NB4 (cell line): ENCODE measurements around the gene FERMT3.
A peak's percentile ranks its signal among the peaks of the same experiment; 100 is the strongest.

ENCODE experiments used
- DNase-seq: peaks from one replicate; pipeline ENCODE4 v3.0.0; 2010; ENCODE audit warnings: low read depth
- H3K4me3 ChIP-seq: one replicate; pipeline ENCODE4 v1.5.1; 2011; ENCODE audit warnings: mild to moderate bottlenecking, low read depth, low read length, moderate library complexity
- MYC ChIP-seq: IDR thresholded peaks from 2 replicates; pipeline ENCODE4 v1.6.1; 2011; ENCODE audit warnings: low read depth, low read length
- POLR2A ChIP-seq: IDR thresholded peaks from 2 replicates; pipeline ENCODE4 v1.6.1; 2011; ENCODE audit warnings: mild to moderate bottlenecking; ENCODE audit not compliant: insufficient read length; ENCODE audit errors: extremely low read depth
- TF ChIP-seq, protein P1 (sequence below): IDR thresholded peaks from one replicate; pipeline ENCODE4 v1.5.1; 2012; ENCODE audit warnings: low read depth, low read length
- TF ChIP-seq, protein P2 (sequence below): IDR thresholded peaks from 2 replicates; pipeline ENCODE4 v1.6.1; 2011; ENCODE audit warnings: low read depth, low read length

The FERMT3 gene

DNA sequence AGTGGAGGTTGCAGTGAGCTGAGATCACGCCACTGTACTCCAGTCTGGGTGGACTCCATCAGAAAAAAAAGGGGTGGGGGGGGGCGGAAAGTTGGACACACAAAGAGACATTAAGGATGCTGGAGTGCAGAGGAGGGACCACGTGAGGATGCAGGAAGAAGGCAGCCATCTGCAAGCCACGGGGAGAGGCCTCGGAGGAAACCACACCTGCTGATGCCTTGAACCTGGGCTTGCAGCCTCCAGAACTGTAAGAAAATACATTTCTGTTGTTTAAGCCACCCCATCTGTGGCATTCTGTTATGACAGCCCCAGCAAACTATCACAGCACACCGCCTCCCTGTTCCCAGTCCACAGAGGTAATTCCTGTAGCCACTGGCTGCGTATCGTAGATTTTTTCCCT is 29.8 kb upstream of the FERMT3 start:
- TF ChIP-seq POLR2A, result no peak
- TF ChIP-seq MYC, result no peak
- TF ChIP-seq, protein P1, sequence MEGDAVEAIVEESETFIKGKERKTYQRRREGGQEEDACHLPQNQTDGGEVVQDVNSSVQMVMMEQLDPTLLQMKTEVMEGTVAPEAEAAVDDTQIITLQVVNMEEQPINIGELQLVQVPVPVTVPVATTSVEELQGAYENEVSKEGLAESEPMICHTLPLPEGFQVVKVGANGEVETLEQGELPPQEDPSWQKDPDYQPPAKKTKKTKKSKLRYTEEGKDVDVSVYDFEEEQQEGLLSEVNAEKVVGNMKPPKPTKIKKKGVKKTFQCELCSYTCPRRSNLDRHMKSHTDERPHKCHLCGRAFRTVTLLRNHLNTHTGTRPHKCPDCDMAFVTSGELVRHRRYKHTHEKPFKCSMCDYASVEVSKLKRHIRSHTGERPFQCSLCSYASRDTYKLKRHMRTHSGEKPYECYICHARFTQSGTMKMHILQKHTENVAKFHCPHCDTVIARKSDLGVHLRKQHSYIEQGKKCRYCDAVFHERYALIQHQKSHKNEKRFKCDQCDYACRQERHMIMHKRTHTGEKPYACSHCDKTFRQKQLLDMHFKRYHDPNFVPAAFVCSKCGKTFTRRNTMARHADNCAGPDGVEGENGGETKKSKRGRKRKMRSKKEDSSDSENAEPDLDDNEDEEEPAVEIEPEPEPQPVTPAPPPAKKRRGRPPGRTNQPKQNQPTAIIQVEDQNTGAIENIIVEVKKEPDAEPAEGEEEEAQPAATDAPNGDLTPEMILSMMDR, result no peak
- TF ChIP-seq, protein P2, sequence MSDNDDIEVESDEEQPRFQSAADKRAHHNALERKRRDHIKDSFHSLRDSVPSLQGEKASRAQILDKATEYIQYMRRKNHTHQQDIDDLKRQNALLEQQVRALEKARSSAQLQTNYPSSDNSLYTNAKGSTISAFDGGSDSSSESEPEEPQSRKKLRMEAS, result no peak
- H3K4me3 ChIP-seq, result no peak overlapping the region
- DNase-seq, result no peak

DNA sequence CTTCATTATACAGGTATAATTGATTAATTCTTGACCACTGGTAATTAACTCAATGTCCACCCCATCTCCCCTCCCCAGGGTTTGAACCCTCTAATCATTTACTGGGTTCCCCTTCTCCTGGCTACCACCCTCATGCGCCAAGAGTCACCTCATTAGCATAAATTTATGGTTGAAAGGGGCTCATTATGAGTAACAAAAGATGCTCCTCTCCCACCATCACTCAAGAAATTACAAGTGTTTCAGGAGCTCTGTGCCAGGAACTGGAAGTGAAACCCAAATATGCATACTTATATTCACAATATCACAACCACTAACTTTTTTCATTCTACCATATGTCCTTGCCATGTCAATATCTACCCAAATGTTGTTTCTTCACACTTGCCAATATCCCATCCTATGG is 28.3 kb upstream of the FERMT3 start:
- DNase-seq, result no peak
- H3K4me3 ChIP-seq, result no peak overlapping the region
- no peak for TF ChIP-seq POLR2A
- TF ChIP-seq, protein P2, result no peak
- TF ChIP-seq, protein P1, result no peak
- no peak for TF ChIP-seq MYC

DNA sequence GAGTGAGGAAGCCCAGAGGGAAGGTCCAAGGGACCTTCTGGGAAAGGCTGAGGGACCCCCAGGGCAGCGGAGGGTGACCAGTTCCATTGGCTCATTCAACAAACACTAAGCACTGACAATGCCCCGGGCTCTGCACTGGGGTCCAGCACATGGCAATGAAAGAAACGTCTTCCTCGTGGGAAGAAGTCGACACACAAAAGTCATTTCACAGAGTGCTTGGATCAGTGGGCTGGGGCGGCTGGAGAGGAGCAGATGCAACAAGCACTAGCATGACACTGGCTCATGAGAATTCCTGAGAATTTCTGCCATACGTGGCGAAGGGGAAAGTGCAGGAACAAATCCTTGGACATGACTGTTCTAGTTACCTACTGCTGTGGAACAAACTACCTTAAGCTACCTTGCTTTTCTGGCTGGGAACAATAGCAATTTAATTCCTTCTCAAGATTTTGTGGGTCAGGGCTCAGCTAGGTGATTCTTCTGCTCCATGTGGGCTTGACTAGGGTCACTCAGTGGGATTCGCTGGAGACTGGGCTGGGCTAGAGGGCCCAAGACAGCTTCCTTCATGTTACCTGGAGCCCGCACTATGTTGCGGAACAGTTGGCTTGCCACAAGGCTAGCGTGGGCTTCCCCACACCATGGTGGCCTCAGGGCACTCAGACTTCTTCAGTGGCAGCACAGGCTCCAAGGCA is 27.4 kb upstream of the FERMT3 start:
- DNase-seq, result no peak
- TF ChIP-seq, protein P2, result no peak
- TF ChIP-seq, protein P1, result no peak
- TF ChIP-seq POLR2A (no peak), MYC (no peak)
- no peak overlapping the region for H3K4me3 ChIP-seq

DNA sequence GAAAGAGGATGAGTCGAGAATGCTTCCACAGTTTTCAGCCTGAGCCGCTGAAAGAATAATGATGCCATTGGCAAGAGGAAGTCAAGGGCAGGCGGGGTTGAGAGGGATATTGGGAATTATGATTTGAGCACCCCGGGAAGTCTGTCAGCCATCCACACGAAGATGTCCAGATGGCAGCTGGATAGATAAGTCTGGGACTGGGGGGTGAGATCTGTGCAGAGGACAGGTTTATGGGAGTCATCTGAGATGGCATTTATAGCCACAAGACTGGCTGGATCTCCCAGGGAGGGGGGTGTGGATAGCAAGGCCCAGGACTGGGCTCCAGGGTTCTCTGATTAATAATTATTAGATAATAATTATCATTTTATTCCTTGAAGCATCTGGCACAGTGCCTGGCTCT is 25.6 kb upstream of the FERMT3 start:
- DNase-seq, result no peak
- peak overlapping the region; percentile 47 for H3K4me3 ChIP-seq
- TF ChIP-seq POLR2A, result no peak
- TF ChIP-seq, protein P1, result no peak
- TF ChIP-seq, protein P2, result no peak

DNA sequence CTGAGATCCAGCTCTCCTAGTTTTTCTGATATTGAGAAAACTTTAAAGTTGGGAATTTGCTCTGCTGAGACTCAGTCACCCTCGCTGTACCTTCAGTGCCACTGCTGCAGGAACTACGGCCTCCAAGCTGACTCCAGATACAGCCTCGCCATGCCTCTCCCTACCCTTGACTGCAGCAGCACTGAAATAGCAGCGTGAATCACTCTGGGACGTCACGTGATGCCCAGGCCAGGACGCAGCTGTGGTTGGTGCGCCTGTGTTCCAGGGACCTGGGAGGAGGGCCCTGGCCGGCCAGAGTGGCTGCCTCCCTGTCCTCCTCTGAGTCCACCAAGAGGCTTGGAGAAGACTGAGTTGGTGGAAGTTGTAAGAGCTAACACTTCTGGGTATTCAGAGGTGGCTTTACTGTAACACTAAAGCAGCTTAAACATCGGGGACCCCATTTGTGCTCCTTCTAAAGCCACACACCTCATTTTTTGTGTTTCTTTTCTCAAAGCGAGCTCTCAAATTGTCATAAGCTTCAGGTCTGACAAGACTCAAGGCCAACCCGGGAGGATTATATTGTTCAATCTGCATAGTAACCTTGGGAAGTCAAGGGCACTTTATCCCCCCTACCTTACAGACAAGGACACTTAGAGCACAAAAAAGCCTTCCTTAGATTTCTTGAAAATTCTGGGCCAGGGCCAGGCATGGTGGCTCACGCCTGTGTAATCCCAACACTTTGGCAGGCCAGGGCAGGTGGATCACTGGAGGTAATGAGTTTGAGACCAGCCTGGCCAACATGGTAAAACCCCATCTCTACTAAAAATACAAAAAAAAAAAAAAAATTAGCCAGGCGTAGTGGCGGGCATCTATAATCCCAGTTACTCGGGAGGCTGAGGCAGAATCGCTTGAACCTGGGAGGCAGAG is 24.8 kb upstream of the FERMT3 start:
- H3K4me3 ChIP-seq, result peak overlapping the region; percentile 47
- TF ChIP-seq, protein P2, result peak; percentile 98
- TF ChIP-seq MYC, result peak; percentile 68
- peak; percentile 81 for TF ChIP-seq POLR2A
- TF ChIP-seq, protein P1, result no peak
- DNase-seq, result peak; percentile 96
